HG02973 (cell line): ENCODE measurements around the gene HNRNPUL2.
A peak's percentile ranks its signal among the peaks of the same experiment; 100 is the strongest.
"Not testable (repeated sequence)": the region's sequence is repeated elsewhere in the genome, so short reads cannot be mapped to it uniquely, and the experiment has no call there.

Source experiments
- ATAC-seq: cut with Tn5 transposase; IDR thresholded peaks from one replicate; pipeline ENCODE4 v1.9.1; 2021; ENCODE audit warnings: moderate library complexity; ENCODE audit not compliant: unreplicated experiment

HNRNPUL2 gene

DNA sequence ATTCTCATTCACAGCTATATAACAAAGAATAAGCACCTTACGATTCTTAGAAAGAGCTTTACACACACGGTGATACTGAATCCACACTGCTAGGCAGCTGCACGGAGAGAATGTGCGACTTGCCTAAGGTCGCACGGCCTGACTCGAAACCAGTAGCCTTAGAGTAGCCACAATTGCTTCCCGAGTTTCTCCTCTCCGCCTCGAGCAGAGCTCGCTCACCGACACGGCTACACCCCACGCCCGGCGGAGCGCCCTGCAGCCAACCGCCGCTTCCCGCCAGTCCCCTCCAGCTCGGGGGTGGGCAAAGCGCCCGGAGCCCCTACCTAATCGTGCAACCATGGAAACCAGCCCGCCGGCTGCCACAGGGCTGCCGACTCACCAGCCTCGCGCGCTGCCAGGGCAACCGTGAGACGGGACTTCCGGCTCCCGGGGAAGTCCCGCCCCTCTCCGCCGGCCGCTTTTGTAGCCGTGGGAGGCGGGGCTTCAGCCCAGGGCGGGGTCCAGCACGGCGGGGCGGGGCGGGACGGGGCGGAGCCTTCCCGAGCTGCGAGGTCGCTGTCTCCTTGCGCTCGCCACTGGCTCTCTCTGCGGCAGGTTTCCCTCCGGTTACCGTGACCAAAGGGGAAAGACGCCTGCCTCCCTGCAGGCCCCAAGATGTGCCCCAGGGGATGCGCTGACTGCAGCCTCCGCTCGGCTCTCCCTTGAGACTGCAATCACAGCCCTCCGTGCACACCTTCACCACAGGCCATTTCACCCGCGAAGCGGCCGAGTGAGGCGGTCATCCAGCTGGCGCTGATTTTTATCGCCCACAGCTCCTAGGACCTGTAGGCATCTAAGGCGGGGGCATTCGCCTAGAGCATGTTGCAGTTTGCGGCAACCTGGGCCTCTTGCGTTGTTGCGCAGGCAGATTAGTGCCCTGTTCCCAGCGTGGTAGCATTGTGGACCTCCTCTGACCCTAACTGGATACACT is 21.1 kb downstream of the HNRNPUL2 start:
- peak; percentile 63 for ATAC-seq

DNA sequence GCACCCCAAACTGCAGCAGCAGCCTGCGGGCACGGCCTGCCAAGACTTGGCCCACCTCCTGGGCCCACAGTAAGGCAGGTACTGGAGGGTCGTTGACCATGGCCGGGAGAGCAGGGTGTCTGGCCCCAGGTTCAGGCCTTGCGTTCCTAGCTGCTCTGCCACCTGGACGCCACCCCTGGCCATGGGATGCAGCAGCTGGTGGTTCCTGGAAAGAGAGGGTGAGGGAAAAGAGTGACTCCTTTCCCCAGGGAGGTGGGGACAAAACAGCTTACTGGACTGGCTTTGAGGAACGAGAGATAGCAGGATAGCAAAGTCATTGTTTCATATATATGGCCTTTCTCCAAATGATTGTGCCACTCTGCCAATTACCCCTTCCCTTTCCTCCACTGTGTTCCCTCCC is 21.8 kb downstream of the HNRNPUL2 start:
- no peak for ATAC-seq

DNA sequence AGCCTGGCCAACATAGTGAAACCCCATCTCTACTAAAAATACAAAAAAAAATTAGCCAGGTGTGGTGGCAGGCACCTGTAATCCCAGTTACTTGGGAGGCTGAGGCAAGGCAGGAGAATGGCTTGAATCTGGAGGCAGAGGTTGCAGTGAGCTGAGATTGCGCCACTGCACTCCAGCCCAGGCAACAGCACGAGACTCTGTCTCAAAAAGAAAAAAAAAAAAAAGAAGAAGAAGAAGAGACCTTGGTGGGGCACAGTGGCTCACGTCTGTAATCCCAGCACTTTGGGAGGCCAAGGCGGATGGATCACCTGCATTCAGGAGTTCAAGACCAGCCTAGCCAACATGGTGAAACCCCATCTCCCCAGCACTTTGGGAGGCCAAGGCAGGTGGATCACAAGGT is 23.3 kb downstream of the HNRNPUL2 start:
- ATAC-seq = not testable (repeated sequence)

DNA sequence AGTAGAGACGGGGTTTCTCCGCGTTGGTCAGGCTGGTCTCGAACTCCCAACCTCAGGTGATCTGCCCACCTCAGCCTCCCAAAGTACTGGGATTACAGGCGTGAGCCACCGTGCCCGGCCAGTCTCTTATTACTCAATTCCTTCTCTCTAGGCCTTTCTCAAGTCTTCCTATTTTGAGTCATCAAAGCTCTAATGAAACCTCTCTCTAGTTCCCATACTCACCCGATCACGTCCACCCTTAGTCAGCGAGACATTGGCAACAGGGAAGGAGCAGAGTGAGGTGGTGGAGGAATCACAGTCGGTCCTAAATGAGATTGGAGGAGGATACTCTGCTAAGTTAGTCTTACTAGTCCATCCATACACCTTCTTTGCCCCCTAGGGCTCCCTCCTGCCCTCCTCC is 25.0 kb downstream of the HNRNPUL2 start:
- no peak for ATAC-seq

DNA sequence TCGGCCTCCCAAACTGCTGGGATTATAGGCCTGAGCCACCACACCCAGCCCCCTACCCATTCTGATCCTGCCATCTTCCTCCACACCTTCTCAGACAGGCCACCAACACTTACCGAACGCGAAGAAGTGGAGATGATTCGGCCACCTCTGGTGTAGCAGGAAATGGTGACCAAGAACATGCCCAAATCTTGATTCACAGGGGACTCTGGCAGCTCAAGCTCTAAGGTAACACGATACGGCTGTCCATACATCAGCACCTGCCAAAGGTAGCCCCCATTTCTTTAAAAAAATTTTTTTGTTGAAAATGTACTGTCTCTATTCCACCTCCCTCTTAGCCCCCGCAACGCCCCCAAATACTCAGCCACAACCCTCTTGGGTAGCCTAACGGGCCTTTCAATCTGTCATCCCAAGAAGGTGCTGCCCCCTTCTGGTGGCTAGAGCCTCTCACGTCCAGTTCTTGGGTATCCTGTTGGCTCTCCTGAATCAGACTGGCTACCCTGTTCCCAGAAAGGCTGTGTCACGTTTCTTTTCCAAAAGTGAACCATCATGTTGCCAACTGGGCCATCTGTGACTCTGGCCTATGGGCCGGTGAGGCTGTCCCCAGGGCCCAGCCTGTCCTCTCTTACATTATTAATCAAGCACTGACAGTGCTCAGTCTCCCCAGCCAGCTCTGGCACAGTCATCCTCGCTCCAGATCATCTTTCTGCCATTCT is 32.6 kb downstream of the HNRNPUL2 start:
- ATAC-seq = no peak

DNA sequence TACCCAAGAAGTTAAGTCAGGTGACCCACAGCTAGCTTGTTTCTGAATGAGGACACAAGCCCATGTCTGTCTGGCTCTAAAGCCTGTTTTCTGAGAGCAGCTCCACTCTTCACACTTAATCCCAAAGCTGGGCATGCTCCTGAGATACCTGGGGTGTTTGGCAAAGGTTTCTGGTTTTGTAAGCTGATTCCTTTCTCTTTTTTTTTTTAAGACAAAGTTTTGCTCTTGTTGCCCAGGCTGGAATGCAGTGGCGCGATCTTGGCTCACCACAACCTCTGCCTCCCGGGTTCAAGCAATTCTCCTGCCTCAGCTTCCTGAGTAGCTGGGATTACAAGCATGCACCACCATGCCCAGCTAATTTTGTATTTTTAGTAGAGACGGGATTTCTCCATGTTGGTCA is 33.6 kb downstream of the HNRNPUL2 start:
- not testable (repeated sequence) for ATAC-seq

DNA sequence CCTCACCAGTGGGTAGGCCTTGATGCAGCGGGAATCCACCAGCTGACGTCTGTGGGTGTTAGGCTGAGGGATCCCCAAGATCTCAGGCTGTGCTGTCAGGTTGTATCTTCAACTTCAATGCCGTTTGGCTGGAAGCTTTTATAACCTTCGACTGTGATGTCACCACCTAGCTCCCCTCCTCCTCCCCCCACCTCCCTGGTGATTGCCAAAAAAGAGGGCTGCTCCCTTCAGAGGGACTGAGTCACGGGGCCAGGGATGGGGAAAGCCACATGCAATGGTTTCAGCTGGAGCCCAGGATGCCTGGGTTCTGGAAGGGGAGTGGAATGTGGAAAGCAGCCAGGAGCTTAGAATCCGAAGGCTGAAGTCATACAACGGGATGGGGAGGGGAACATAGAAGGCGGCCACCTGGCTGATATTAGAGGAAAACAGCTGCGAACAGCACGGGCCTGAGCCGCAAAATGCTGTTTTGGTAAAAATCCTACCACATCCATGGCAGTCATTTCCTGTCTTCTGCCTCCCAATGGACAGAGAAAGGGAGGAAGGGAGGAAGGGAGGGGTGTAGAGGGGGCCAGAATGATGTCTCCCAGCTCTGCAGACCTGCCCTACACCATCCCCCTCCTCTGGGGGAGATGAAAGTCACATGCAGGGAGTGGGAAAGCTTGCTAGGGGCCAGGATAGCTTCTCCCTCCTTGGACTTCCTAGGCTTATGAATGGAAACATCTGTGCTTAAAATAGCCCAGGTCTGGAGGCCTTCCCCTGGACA is 37.7 kb downstream of the HNRNPUL2 start, which contains the start of gene LRRN4CL:
Gene LRRN4CL, minus strand, starts transcription at position 110 of the 763 bp plus-strand sequence. CDS start 1,022 bp downstream, outside the sequence.
- no peak for ATAC-seq

DNA sequence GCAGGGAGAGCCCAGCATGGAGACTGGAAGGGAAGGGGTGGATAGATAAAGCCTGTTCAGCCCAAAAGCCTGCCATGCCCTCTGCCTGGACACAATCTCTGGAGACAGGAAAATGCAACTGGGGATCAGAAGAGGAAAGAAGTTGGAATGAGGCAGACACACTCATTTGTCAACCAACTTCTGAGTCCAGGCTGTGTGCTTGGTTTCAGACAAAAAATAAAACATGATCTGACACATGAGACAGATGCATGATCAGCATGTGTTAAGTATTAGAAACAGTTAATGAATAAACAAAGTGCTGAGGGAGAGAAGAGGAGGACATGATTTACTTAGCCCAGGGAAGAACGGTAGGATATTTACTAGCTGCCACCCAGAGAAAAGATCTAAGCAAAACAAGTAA is 38.8 kb downstream of the HNRNPUL2 start:
- no peak for ATAC-seq

DNA sequence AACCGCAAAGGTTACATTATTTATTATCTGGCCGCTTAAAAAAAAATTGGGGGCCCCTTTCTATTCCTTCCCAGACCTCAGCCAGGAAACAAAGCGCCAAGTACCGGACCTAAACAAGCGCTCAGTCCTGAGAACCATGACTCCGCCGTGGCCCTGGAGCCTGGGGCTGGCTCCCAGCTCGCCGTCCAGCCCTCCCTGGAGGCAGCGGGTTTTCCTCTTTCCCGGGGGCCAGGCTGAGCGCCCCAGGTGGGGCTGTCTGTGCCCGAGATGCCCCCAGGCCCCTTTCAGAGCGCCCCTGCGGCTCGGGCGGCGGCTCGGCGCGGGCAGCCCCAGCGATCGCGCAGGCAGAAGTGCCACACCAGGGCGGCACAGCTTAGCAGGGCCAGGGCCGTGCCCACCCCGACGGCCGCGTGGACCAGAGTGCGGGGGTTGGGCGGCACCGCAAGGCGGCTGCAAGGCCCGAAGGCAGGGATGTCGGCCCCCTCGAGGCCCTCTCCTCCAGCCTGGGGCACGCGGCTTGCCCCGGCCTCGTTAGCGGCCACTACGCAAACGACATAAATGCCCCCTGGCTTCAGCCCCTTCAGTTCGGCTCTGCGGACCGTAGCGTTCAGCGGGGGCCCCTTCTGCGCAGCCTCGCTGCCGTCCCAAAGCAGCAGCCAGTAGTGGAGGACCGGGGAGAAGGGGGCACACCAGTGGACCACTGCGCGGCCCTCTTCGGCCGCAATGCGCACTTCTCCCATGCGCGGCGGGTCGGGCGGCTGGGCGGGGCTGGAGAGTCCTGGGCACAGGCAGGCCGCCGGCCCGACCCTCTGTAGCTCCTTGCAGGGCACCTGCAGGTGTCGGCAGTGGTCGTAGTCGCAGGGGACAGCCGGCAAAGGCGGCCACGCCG is 39.5 kb downstream of the HNRNPUL2 start:
- ATAC-seq = no peak

DNA sequence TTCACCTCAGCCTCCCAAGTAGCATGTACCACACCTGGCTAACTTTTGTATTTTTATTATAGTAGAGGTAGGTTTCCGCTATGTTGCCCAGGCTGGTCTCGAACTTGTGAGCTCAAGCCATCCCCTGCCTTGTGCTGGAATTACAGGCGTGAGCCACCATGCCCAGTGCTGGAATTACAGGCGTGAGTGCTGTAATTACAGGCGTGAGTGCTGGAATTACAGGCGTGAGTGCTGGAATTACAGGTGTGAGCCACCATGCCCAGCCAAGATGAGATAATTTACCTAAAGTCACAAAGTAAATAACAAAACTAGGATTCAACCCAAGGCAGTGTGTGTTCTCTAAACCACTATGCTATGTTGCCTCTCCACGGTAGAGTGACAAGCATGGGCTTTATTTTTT is 44.7 kb downstream of the HNRNPUL2 start:
- no peak for ATAC-seq

DNA sequence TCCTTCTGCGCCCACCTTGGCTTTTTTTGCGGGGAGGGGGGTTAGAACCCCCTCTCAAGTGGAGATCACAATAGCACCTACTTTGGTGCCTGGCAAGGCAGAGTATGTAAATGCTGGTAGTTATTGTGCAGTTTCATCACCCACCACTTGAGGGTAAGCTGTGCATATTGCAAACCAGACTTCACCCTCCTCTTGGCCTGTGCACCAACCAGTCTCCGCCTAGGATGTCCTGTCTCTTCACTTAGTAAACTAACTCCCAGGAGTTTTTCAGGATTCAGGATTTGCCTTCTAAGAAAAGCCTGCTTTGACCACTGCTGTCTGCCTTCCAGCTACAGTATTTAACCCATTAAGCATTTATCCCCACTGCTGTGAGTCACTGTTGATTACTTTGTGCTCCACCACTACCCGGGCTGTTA is 46.4 kb downstream of the HNRNPUL2 start:
- ATAC-seq = peak; percentile 46

DNA sequence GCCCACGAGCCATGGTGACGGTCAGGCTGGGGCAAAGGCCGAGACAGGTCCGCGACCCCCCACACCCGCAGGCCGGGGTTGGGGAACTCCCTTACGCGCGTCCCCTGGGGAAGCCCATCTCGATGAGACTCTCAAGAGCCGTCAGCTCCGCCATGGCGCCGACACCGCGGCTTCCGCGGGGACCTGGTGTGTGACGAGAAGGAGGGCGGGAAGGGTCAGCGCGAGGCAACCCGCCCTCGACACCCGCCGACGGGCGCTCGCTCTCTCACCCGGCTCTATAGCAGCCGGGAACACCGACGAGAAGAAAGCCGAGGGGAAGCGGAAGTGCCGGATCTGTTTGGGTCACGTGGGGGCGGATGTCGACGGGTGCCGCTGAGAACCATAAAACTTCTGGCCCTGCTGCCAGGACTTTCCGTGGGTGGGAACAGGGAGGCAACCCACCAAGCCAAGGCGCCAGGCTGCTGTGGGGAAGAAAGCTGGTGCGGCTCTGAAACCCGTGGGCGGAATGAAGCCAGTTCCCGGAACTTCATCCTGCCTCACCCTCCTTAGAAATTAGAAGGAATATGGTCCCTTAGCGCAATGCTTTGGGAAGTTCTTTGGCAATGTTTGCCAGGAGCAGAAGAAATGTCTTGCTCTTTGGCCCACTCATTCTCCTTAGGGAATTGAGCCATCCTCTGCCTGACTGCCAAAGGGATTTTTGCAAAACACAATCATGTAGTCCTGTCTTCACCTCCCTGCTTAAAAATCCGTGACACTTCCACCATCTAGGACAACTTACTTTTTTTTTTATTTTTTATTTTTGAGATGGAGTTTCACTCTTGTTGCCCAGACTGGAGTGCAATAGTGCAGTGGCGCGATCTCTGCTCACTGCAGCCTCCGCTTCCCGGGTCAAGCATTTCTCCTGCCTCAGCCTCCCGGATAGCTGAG is 48.2 kb downstream of the HNRNPUL2 start, which contains the start of gene UBXN1:
Gene UBXN1, minus strand, starts transcription at position 304 of the 927 bp plus-strand sequence. Its CDS starts 150 bp downstream, at position 154.
- ATAC-seq = peak; percentile 68

DNA sequence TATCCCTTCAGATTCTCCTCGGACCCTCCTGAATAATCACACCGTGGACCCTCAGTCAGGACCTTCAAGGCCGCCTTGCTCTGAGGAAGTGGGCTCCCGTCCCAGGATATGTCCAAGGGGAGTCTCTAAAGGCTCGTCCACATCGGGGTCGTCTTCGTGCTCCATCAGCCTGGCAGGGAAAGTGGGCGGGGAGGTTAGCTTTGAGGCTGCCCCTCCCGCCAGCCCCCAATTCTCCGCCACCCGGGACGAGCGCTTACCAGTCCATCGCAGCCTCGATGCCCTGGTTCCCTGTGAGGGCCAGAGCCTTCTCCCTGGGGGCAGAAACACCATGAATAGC is 48.9 kb downstream of the HNRNPUL2 start:
- ATAC-seq = peak; percentile 8

DNA sequence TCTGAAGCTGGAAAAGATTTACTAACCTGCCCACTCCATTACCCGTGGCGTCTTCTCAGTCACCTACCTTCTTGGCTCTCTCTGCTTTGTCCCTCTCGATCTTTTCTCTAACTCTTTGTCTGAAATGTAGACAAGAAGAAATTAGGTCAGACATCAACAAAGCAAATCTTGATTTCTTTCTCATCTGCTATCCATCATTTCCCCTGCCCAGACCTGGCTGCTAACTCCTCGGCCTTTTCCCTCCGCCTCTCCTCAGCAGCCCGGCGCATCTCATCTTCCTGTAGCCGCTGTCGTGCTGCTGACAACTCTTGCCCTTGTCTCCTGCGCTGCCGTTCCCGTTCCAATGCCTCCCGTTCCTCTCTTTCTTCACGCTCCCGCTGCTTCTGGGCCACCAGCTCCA is 49.5 kb downstream of the HNRNPUL2 start:
- ATAC-seq = no peak

DNA sequence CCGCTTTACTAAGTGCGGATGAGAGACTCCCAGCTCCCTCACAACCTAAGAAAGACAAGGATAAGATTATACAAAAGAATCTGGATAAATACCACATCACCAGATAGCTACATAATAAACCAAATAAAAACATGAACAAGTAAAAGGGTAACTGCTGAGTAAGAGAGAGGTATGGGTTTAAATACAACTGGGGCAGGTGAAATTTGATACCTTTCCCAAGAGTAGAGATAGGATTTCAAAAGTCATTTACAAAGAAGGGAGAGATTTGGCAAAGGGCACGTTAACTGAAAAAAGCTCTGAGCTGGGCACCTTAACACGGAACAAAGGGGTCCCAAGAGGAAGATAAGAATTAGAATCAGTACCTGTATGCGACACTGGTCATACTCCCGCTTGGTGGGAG is 50.1 kb downstream of the HNRNPUL2 start:
- ATAC-seq = no peak

DNA sequence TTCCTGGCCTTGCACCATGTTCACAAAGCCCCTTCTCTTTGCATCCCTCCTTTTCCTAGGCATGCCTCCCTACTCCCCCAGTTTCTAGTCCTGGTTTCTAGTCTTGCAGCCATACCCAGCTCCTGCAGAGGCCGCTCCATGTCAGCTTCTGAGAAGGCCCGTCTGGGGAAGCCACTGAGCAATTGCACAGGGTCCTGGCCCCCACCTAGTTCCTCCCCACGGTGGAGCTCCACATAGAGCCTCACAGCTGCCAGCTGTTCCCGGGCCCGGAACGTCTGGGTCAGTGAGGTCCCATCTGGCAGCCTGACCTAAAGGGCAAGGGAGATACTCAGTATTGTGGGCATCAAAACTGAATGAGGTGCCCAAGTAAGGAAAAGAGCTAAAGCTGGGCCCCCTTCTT is 50.6 kb downstream of the HNRNPUL2 start:
- ATAC-seq = no peak

DNA sequence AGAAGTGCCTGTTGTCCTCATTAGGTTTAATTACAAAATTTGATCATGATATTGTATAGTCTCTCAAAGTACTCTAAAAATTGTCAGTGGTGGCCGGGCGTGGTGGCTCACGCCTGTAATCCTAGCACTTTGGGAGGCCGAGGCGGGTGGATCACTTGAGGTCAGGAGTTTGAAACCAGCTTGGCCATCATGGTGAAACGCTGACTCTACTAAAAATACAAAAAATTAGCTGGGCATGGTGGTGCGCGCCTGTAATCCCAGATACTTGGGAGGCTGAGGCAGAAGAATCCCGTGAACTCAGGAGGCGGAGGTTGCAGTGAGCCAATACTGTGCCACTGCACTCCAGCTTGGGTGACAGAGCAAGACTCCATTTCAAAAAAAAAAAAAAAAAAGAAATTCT is 51.8 kb downstream of the HNRNPUL2 start:
- ATAC-seq = not testable (repeated sequence)

DNA sequence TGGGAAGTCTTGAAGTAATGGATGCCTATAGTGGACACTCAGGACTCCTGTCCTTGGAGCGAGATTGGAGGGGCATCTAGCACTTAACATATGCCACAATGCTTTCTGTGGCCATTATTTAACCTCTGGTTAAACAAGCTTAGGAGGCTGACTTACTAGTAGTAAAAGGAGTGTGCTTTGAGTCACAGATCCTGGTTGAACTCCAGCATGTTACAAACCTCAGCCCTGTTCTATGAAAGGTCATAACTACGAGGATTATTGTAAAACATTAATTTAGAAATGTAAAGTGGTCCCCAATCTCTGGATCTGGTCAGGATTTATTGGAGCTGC is 54.1 kb downstream of the HNRNPUL2 start:
- ATAC-seq = no peak
